Mammary epithelial cell (primary cell): Measurements from ENCODE around the gene SRSF10.

Experiments
- CTCF ChIP-seq, 2 donors: IDR thresholded peaks in 1 of 2; conservative IDR thresholded peaks in 1 of 2; 2 replicates each; pipeline ENCODE4 v1.5.1; 2011 to 2012; ENCODE audit warnings: inconsistent platforms in 2 of 2, low read length in 2 of 2, mild to moderate bottlenecking in 2 of 2, control low read depth in 1 of 2, low read depth in 1 of 2; ENCODE audit not compliant: insufficient read depth in 1 of 2; ENCODE audit errors: extremely low read depth in 1 of 2
- EZH2 ChIP-seq: IDR thresholded peaks from 2 replicates; pipeline ENCODE4 v1.6.1; 2012; ENCODE audit warnings: low read length, inconsistent platforms, borderline replicate concordance

- TF ChIP-seq EZH2 (no peak), CTCF (conservative IDR thresholded peaks at IDR 0.05 in 1 of 2, IDR thresholded peaks at IDR 0.05 in 1 of 2; ENCODE audit: extremely low read depth in 1 of 2, insufficient read depth in 1 of 2, low read depth in 1 of 2, low read length in 2 of 2) (no peak)
Measured at GRCh38 chr1:24009406-24009805, 29.3 kb upstream of the SRSF10 start.
